Astrocyte (in vitro differentiated cells and primary cell): ENCODE data around the gene YOD1.

Experiments
- EZH2 ChIP-seq: IDR thresholded peaks from 2 replicates; pipeline ENCODE4 v1.6.1; 2012; ENCODE audit warnings: mild to moderate bottlenecking, low read length, inconsistent platforms; ENCODE audit not compliant: insufficient read depth
- TF ChIP-seq, protein P1 (sequence below): IDR thresholded peaks from 2 replicates; pipeline ENCODE4 v1.5.1; 2011; ENCODE audit warnings: low read depth, mild to moderate bottlenecking, inconsistent platforms, low read length, moderate library complexity; ENCODE audit not compliant: insufficient read depth

DNA sequence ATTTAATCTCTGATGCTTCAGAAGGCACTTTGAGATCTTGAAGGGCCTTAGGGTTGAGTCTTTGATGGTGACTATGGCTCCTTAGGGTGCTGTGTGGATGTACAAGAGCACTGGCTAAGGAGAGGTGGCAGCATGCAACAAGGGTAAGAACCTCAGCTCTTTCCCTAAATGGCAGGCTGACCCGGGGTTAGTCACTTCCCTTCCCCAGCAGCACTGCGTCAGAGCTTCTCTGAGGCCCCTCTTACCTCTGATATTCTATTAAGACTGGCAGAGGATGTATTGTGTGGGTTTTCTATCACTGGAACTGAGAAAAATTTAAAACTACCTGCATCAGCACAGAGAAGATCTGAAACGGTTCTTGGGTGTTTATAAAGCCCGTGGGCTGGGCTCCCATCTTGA is 30.3 kb downstream of the YOD1 start:
- TF ChIP-seq, protein P1, sequence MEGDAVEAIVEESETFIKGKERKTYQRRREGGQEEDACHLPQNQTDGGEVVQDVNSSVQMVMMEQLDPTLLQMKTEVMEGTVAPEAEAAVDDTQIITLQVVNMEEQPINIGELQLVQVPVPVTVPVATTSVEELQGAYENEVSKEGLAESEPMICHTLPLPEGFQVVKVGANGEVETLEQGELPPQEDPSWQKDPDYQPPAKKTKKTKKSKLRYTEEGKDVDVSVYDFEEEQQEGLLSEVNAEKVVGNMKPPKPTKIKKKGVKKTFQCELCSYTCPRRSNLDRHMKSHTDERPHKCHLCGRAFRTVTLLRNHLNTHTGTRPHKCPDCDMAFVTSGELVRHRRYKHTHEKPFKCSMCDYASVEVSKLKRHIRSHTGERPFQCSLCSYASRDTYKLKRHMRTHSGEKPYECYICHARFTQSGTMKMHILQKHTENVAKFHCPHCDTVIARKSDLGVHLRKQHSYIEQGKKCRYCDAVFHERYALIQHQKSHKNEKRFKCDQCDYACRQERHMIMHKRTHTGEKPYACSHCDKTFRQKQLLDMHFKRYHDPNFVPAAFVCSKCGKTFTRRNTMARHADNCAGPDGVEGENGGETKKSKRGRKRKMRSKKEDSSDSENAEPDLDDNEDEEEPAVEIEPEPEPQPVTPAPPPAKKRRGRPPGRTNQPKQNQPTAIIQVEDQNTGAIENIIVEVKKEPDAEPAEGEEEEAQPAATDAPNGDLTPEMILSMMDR, result no peak
- no peak for TF ChIP-seq EZH2
